ENCODE results near the gene TMEM272. TPM values are rescaled to one million over a fixed set of nuclear protein-coding genes. Genes with fewer than 3 reads are reported as not detected.
A peak's percentile ranks its signal among the peaks of the same experiment; 100 is the strongest.

TMEM272 gene
- polyA plus RNA-seq, 1 of the 3 experiments (the other 2 are of a cell fraction) = not detected

DNA sequence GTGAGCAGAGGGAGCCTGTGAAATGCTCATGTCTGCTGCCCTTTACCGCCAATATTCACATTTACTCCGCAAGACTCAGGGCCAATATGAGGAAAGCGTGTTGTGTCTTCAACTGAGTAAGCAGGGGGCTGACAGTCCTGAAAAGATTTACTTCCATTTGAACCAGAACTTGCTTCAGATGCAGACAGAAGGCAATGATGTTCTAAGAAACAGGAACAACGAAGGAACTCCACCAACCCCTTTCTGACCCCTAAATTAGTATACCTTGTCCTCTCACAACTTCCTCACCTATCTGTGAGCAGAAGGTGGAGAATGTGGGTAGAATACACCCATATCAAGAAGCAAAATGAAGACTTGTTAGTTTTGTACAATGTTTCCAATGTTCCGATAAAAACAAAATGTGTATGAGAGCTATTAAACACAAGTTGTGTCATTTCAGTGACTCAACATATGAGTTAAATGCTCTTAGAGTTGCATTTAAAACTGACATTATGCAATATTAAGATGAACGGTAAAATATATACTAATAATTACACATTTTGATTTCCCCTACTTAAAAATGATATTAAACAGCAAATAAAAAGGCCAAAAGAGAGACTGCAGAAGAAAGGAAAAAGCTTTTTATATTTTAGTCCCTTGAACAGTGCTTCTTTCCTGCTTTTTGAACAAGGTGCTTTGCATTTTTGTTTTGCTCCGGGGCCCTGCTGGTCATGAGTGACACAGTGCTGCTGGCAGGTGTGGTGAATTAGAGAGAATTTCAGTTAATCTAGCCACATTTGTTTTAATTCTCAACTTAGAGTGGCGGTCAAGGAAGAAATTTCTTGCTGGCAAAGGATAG lies 16.0 kb downstream of the TMEM272 start:
- H3K9ac ChIP-seq = no peak overlapping the region
- CTCF ChIA-PET = interaction anchor here (0.8 to 4.3 kb wide), 6 partner anchors 14 to 543 kb away, joined by 3 to 26 read pairs (median 4); partner anchors contain the start of gene TMEM272
- no peak overlapping the region for H3K4me3 ChIP-seq (ENCODE audit: low read depth in 2 of 2, low read length in 1 of 2)
- H3F3A ChIP-seq (replicated peaks; ENCODE audit: insufficient read depth) = no peaks in the 10 kb centered on the region
- H3K4me1 ChIP-seq (ENCODE audit: control insufficient read depth in 1 of 2, insufficient read depth in 2 of 2, low read depth in 1 of 2, low read length in 1 of 2) = peaks cover 0 to 16% of the 10 kb centered on the region in 2 experiments; a peak in 1 of 4 replicates
- no peaks in the 10 kb centered on the region for H4K20me1 ChIP-seq (ENCODE audit: insufficient read depth)
- no peak for DNase-seq
- POLR2A ChIA-PET = no interaction called here
- 72% methylated on average over 8 of the region's 8 CpGs for WGBS (ENCODE audit: low lambda C conversion rate)
- H3K4me2 ChIP-seq = no peak overlapping the region
- H3K79me2 ChIP-seq (ENCODE audit: insufficient read depth) = no peaks in the 10 kb centered on the region
- H3K9me2 ChIP-seq = no peaks in the 10 kb centered on the region
- no peak overlapping the region for H2AFZ ChIP-seq (ENCODE audit: low read depth)
- no peaks in the 10 kb centered on the region for H3K36me3 ChIP-seq (replicated peaks in 1 of 2; ENCODE audit: control insufficient read depth in 1 of 2, insufficient read depth in 2 of 2, low read length in 1 of 2)
- no peaks in the 10 kb centered on the region for H3K9me3 ChIP-seq
- no peaks in the 10 kb centered on the region; the same call in none of the 2 replicates for H3K27me3 ChIP-seq (ENCODE audit: insufficient read depth)
- no peak for TF ChIP-seq FOXJ3 (CRISPR knock-in tag; IDR thresholded peaks at IDR 0.05)
- no peak for TF ChIP-seq RCOR1 (IDR thresholded peaks at IDR 0.05; ENCODE audit: low read length)
- TF ChIP-seq EP300 (IDR thresholded peaks at IDR 0.05; ENCODE audit: borderline replicate concordance in 1 of 2, low read depth in 1 of 2, low read length in 1 of 2) = no peak
- TF ChIP-seq NFIC (IDR thresholded peaks at IDR 0.05; ENCODE audit: borderline replicate concordance) = no peak
- TF ChIP-seq, protein P1, sequence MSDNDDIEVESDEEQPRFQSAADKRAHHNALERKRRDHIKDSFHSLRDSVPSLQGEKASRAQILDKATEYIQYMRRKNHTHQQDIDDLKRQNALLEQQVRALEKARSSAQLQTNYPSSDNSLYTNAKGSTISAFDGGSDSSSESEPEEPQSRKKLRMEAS (IDR thresholded peaks at IDR 0.05; ENCODE audit: low read depth) = no peak
- TF ChIP-seq NRF1 (IDR thresholded peaks at IDR 0.05; ENCODE audit: low read depth, low read length) = no peak
- H3K27ac ChIP-seq (ENCODE audit: low read depth in 2 of 2, low read length in 1 of 2) = no peak overlapping the region

DNA sequence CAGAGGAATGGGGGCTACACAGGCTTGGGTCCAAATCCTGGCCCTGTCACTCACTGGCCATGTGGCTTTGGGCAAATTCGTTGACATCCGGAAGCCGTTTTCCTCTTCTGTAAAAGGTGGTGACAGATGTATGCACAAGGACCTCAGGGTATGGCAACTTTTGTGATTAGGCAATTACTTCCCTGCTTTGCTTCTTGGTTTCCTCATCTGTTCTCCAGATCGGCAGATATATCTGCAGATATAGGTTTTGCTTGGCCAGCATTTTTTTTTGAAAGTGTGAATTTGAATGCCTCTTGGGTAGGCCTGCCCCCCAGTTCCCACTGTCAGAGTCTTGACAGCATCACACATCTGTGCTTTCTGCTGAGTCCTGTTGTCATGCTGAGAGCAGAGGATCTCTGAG lies 17.7 kb downstream of the TMEM272 start:
- Histone ChIP-seq H3K36me3 (replicated peaks in 1 of 2; ENCODE audit: control insufficient read depth in 1 of 2, insufficient read depth in 2 of 2, low read length in 1 of 2) (no peaks in the 10 kb centered on the region), H3K4me1 (ENCODE audit: control insufficient read depth in 1 of 2, insufficient read depth in 2 of 2, low read depth in 1 of 2, low read length in 1 of 2) (peaks cover 0 to 16% of the 10 kb centered on the region in 2 experiments; a peak in 1 of 4 replicates), H3K9ac (no peak overlapping the region), H3F3A (replicated peaks; ENCODE audit: insufficient read depth) (no peaks in the 10 kb centered on the region), H3K9me3 (no peaks in the 10 kb centered on the region), H3K9me2 (no peaks in the 10 kb centered on the region), H3K4me2 (no peak overlapping the region), H3K79me2 (ENCODE audit: insufficient read depth) (no peaks in the 10 kb centered on the region), H2AFZ (ENCODE audit: low read depth) (no peak overlapping the region), H3K27me3 (ENCODE audit: insufficient read depth) (no peaks in the 10 kb centered on the region; the same call in none of the 2 replicates), H4K20me1 (ENCODE audit: insufficient read depth) (no peaks in the 10 kb centered on the region), H3K27ac (ENCODE audit: low read depth in 2 of 2, low read length in 1 of 2) (no peak overlapping the region), H3K4me3 (ENCODE audit: low read depth in 2 of 2, low read length in 1 of 2) (no peak overlapping the region)
- no peak for DNase-seq
- WGBS (ENCODE audit: low lambda C conversion rate) = 80% methylated on average over 4 of the region's 4 CpGs
- ChIA-PET CTCF (interaction anchor here (0.5 to 4.3 kb wide), 6 partner anchors 12 to 624 kb away, joined by 3 to 26 read pairs (median 8); partner anchors contain the start of gene TMEM272), POLR2A (no interaction called here)
- TF ChIP-seq EP300 (IDR thresholded peaks at IDR 0.05; ENCODE audit: borderline replicate concordance in 1 of 2, low read depth in 1 of 2, low read length in 1 of 2) = 0 out of 4 replicates have a peak, but pooled peaks of 1 of the 2 experiments have one; percentile 9
- no peak for TF ChIP-seq CHD2 (IDR thresholded peaks at IDR 0.05; ENCODE audit: low read length, partially characterized antibody)
- TF ChIP-seq, protein P2, sequence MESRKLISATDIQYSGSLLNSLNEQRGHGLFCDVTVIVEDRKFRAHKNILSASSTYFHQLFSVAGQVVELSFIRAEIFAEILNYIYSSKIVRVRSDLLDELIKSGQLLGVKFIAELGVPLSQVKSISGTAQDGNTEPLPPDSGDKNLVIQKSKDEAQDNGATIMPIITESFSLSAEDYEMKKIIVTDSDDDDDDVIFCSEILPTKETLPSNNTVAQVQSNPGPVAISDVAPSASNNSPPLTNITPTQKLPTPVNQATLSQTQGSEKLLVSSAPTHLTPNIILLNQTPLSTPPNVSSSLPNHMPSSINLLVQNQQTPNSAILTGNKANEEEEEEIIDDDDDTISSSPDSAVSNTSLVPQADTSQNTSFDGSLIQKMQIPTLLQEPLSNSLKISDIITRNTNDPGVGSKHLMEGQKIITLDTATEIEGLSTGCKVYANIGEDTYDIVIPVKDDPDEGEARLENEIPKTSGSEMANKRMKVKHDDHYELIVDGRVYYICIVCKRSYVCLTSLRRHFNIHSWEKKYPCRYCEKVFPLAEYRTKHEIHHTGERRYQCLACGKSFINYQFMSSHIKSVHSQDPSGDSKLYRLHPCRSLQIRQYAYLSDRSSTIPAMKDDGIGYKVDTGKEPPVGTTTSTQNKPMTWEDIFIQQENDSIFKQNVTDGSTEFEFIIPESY (IDR thresholded peaks at IDR 0.05; ENCODE audit: borderline replicate concordance, low read depth) = no peak

Measured in SK-N-SH (cell line).